GM21515 (cell line): Measurements from ENCODE around the gene IL16.

Experiments
- ATAC-seq: cut with Tn5 transposase; IDR thresholded peaks from one replicate; pipeline ENCODE4 v1.9.1; 2021; ENCODE audit not compliant: unreplicated experiment

Gene IL16

DNA sequence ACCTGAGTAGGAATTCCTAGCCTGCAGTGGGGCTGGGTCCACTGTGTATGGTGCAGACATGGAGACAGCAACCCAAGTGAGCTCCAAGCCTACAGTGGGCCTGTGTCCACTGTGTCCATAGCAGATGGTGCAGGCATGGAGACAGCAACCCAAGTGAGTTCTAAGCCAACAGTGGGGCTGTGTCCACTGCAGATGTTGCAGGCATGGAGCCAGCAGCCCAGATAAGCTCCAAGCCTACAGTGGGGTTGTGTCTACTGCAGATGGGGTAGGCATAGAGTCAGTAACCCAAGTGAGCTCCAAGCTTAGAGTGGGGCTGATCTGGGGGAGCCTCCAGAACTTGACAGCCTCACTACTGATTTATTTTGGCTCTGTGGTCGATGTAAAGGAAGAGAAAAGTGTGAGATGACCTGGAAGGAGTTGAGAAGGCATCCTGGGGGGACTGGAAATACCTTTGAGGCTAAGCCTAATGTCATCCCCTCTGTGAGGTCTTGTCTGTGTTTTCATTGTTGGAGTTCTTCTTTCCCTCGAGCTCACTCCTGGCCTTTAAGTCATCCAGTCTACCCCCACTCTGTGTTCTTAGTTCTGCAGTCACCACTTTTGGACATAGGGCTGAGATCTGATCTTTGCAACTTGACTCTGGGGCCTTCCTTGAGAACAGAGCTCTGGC lies 22.4 kb upstream of the IL16 start:
- no peak for ATAC-seq

DNA sequence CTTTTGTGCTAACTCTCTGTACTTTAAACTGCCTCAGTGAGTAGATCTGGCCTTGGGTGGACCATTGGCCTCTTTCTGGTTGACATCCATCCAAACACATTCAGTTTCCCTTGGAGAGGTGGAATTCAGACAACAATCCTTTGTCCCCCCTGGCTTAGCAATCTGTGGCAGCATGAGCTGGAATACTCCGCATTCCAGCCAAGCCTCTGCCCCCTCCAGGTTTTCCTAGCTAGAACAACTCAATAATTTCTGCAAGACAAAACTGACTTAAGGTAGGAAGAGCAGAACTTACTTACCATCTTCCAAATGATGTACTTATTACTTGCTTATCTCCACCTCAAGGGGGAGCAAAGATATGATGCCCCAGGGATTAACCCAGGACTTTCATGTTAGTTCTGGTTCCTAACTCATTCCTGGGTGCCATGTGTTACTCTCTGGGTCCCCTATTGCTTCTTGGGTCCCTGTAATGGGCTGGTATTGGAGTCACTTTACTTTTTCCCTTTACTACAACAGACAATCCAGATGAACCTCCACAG lies 21.8 kb upstream of the IL16 start:
- no peak for ATAC-seq

DNA sequence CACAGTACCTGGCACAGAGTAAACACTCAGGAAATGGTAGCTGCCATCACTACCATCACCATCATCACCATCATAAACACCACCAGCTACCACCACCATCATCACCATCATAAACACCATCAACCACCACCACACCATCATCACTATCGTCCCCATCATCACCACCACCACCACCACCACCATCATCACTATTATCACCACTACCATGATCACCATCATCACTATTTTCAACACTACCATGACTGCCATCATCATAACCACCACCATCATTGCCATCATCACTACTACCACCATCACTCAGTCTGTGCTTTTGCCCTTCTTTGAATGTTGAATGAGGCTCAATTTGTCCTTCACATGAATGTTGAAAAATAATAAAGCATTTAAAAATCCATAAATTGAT lies 21.2 kb upstream of the IL16 start:
- ATAC-seq, result no peak

DNA sequence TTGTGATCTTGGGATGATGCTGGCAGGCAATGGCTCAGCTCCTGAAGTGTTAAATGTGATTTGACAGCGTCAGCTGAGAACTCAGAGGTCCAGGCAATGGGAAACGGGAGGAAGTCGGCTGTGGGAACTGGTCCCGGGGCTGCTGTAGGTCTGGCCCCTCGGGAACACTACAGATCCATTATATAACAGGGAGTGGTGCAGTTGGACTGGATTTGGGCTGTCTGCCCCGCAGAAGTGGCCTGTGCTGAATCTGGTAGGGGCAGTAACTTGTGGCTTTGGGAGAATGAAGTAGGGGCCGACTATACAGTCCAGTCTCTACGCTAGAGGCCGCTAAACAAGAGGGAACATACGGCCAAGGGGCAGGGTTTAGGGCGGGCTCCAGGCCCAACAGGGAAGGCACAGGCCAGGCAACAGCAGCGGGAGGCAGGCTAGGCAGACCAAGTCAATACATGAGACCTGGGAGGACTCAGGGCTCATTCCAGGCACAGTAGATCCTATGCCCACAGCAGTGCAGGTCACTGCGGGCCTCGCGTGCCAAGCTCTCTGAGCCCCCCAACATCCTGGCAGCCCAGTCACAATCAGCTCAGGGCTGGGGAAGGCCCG lies 20.3 kb upstream of the IL16 start:
- no peak for ATAC-seq

DNA sequence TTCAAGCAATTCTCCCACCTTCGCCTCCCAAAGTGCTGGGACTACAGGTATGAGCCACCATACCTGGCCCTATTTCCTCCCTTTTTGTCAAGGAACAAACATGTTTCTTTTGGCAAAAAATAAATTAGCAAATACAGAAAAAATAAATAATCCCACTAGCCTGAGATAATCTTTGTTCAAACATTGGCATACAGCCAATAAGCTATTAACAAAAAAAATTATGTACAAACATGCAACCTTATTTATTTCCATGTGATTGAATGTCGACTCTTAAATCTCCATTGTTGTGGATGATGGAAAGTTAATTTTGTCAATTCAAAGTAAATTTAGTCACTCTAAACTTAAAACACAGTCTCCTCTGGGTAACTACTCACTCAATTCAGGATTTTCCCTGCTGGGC lies 18.3 kb upstream of the IL16 start:
- no peak for ATAC-seq

DNA sequence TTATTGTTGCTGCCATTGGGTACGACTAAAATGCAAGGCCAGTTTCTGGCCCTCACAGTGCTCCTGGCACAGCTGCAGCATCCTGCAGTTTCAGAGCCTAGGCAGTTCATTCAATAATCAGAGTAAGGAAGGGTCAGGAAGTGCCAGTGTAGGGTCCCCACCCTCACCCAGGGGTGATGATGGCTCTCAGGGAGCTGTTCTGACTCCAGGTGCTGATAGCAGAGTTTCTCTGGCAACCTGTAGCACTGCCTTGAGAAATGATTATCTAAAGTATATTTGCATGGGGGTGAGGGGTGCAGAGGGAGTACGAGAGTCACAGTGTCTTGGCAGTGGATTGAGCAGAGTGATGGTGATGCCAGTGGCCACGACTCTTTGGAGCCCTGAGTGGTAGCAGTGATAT lies 15.5 kb upstream of the IL16 start:
- ATAC-seq, result no peak

DNA sequence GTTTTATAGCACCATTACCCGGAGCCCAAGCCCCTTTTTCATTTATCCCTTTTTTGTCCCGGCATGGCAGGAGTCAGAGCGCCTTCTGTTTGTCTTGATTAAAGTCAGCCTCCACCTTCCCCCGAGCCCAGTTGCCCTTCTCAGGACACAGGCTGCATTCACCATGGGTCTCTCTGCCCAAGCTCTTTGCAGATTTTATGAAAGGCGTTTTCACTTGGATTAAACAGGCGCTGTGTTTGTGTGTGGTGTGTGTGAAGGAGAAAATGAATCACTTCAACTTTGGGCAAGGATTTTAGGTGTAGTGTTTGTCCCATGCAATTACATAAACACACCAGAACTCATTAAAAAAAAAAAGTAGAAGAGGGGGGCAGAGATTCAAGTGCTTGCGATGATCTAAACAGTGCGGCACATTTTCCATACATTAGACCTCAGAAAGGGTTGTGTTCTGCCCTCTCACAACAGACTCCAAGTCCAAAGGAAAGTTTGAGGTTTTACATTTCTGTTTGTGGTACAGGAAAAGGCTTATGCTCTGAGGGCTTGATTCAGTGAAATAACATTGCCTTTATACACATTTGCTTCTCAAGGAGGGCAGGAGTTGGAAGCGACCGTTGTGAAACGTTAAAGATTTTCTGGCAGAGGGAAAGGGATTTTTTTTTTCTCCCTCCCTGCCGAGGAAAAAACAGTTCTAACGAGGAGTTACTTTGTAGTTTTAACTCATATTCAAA lies 14.5 kb upstream of the IL16 start:
- ATAC-seq, result no peak

DNA sequence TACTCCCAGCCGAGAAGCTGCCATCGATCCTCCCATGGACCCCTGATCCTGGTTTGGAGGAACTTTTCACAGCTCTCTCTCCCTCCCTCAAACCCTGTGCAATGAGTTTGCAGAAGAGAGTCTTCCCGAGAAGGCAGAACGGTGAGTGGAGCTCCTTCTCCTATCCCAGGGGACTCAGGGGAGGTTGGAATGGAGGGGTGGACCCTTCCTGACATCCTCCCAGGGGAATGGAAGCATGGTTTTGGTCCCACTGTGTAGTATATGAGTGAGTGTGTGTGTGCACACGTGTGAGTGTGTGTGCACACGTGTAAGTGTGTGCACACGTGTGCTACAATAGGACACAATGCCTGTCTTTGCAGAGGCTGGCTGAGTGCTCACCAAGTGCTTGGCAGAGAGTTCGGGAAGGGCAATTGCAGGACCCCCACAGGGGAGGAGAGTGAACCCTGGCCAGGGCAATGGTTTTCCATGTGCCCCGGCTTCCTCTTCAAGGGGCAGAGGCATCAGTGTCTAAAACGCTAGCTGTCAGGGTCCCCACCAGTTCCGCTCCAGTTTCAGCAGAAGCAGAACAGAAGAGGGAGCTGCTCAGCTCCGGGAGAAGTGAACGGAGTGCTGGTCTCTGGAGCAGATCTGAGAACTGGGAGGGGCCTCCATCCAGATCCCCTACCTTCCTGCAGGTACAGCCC lies 13.8 kb upstream of the IL16 start:
- ATAC-seq, result no peak

DNA sequence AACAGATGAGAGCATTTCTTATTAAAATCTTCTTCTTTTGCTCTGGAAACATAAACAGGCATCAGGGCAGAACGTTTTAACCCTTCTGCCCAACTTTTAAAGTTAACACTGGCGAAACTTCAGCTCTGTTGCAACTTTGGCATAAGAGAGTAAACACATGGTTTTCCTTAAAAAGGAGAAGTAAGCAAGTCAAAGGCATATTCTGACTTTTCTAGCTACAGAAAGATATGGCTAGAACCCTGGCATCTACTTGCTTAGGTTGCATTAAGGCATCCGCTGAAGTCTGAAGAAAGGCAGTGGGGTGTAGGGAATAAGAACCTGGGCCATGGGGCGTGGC lies 13.3 kb upstream of the IL16 start:
- ATAC-seq, result no peak

DNA sequence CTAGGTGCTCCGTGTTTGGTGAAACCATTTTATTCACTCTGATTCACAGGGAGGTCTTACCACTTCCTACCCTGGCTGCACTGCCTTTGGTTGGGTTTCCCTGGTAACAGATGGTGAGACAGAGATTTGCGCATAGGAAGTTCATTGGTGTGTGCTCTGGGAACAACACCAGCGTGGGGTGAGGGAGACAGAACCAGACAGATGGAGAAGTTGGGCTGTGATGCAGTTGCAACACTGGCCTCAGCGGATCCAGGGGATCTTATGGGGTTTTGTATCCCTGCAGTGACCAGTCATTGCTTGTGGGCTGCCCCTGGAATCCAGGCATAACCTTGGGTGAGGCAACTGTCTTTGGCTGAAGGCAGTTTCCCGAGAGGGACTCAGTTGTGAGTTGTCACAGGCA lies 12.5 kb upstream of the IL16 start:
- no peak for ATAC-seq

DNA sequence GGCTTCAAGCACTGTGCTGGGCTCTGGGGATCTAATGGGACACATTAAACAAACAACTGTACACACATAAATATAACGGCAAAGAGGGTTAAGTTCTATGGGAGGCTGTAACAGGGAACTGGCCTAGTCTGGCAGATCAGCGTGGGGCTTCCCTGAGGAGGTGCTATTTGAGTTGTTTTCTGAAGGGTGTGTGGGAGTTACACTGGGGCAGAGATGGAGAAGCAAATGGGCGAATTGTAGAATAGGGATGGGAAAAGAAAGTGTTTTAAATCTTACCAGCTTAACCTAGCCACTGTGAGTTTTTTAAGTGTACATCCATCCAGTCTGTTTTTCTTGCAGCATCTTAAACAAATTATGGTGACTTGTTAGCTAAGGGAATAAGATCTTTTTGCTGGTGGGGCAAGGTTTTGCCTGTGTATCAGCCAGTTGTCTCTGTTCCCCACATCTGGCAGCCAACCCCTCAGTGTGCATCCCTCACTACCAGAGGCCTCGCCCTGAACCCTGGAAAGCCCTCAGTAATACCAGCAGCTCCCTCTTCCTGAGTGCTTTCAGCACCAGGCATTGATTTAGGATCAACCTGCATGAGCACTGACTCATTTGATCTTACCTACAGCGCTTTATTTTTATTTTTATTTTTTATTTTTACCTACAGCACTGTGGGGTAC lies 10.9 kb upstream of the IL16 start:
- no peak for ATAC-seq

DNA sequence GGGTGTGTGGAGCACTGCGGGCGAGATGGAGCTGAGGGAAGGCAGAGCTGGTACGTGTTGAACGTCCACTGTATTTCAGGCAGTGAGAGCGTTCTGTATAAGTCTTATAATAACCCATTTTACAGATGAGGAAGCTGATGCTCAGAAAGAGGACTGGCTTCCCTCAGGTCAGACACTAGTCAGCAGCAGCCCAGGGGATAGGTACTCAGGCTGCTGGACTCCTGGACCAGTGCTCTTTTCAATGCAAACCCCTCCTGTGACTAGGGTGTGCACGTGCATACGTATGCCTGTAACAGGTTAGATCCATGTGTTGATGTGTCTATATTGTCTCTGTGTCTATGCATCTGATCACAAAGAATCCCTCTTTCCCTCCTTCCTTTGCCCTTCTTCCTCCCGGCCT lies 8.3 kb upstream of the IL16 start:
- ATAC-seq, result no peak

DNA sequence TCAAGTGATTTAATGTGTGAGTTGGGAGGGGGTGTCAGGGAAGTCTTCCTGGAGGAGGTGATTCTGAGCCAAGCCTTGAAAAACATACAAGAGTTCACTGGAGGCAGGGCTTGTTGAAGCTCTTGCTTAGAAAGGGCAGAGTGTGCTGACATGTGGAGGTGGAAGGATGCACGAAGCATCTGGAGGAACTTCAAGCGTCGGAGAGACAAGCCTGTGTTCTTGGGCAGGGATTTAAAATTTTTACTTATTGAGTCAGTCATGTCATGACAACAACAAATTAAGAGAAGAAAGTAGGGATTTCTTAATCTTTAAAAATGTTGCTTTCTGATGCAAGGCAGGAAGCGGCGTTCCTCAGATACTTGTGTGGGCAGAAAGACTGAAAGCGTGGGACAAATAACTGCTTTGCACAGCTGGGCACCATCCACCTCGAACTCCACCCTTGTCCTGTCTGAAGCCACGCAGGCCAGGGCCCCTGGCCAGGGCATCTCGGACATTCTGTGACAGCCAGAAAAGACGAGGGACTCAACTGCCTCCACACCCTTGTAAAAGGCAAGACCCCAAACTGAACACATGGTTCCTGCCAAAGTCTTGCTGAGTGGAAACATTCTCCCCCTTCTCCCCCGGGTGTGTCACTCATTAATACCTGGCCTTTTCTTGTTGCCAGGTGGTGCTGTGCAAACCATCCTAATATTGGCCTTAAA lies 6.9 kb upstream of the IL16 start:
- no peak for ATAC-seq

DNA sequence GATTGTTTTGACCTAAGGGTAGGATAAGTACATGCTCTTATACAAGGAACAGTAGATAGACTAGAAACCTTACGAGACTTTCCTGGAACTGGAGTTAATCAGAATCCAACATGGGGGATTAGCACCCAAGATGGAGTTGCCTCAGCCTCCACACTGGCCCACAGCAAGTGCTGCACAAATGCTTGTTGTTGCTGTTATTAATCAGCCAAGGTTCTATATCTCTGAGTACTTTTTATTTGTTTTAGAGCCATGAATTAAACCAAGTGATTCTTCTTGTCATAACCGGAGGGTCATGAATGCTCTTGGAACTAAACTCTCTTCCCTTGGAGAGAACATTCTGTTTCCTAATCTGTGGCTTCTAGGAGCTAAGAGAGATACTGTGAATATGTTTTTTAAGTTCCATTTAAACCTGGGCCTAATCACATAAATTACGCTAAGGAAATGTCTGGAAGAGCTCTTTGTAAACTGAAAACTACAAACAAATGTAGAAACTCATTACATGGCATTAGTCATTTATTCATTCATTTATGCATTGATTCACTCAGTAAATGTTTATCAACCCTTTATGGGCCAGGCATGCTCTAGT lies 5.7 kb upstream of the IL16 start:
- ATAC-seq, result no peak

DNA sequence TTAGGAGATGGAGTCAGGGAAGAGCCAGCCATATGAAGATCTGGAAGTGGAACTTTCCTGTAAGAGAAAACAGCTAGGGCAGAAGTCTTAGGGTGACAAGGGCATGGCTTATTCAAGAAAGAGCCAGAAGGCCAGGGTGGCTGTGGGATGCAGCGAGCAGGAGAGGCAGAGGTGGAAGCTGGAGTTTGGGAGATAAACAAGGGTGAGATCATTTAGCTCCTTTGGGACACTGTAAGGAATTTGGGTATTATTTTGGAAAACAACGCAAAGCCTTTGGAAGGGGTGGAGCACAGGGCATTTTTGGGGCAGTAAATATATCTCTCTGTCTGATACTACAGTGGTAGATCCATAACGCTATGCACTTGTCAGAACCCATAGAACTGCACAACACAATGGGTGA lies 5.0 kb upstream of the IL16 start:
- no peak for ATAC-seq

DNA sequence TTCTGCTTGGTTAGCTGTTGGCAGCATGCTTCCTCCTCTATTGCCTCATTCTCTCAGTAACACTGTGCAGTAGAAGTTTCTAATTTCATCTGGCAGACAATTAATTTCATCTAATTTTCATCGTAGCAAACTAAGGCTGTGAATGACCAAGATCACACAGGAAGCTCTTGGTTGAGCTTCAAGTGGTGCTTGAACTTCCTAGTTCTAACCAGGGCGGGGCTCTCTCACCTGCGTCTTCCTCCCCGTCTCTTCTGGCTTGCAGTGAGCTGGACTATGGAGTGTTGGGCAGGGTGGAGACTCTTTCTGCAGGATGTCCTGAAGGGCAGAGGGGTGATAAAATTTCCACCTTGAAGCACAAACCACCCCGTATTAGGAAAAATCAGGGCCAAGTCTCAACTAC lies 2.0 kb upstream of the IL16 start:
- ATAC-seq, result no peak

DNA sequence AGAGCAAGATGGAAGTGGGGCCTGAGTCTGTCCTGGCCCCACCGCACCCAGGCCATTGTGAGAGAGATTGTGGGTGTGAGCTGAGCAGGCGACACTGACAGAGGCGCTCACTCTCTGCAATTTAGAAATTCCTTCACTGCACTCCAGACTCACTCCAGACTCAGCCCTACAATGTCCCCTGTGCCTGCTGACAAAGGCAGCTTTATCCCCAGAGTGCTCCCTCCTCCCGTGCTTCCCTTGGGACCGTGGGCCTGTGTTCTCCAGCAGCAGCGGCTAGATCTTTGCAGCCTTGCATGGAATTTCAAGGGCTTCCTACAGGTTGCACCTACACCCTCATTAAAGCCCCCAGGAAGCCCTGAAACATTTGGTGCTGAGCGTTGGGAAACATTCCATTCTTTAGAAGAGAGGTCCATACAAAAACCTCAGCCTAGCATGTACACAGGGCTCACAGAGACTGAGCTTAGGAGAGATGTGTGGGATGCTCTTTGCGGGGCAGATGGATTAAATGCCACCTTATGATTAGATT lies 1.3 kb upstream of the IL16 start:
- ATAC-seq, result no peak

DNA sequence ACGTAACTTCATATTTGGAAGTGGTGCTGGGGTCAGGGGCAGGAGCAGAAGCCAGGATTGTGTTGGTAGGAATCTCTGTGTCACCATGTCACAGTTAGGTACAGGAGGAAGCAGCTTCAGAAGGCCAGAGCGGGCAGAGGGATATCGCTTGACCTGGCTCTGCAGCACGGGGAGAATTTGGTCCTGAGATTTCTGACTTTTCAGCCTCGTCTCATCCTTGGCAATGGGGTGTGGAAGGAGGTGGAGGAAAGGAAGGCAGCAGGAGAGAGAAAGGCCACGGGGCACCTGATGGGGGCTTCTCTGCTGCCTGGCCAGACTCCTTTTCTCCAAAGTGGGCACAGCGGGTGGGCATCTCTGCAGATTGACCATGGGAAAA lies 564 bp downstream of the IL16 start:
- no peak for ATAC-seq

DNA sequence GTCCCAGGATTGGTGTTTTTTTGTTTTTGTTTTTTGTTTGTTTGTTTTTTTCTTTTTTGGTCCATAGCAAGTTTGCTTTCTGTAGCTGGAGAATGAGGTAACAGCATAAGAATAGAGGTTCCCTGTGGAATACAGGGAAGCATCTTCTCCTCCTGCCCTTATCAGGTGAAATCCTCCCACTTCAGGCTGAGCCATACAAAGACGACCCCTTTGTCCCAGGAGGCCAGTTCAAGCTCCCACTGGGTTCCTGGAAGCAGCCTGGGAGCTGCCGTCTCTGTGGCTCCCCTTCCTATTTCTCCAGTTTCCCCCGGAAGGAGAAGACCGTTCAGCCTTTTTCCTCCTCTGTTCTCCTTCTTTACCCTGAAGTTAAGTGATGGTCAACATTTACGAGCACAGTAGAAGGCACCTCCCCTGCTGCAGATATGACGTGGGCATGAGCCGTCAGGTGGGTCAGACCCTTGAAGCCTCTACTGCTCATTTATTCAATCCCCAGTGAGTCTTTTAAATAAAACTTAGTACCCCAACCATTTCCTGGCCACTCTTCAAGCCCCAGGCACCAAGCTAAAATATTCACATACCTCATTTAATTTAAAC lies 1.1 kb downstream of the IL16 start:
- ATAC-seq, result no peak
